Astrocyte (in vitro differentiated cells and primary cell): ENCODE results near the gene UTP4.

Experiments
- CTCF ChIP-seq: IDR thresholded peaks from 2 replicates; pipeline ENCODE4 v1.5.1; 2011; ENCODE audit warnings: low read depth, mild to moderate bottlenecking, inconsistent platforms, low read length, moderate library complexity; ENCODE audit not compliant: insufficient read depth
- EZH2 ChIP-seq: IDR thresholded peaks from 2 replicates; pipeline ENCODE4 v1.6.1; 2012; ENCODE audit warnings: mild to moderate bottlenecking, low read length, inconsistent platforms; ENCODE audit not compliant: insufficient read depth

DNA sequence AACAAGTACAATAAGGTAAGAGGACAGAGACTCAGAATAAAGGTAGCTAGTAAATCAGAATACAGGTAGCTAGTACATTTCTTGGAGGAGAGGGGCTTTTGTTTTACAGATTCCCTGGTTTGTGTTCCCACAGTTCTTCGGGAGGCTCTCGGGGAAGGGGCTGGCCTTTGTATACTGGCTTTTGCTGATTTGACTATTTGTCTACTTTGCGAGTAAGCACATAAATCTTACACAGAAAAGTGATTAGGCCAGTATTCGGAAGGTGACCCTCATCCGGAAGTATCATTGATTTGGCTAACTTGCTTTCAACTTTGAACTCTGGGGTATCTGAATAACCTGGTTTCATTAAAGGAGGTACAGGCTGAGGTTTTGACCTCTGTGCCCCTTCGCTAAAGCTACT, 33.1 kb downstream of the UTP4 start:
- TF ChIP-seq CTCF (no peak), EZH2 (no peak)
